Measurements from ENCODE around the gene GLB1L. TPM values are rescaled to one million over a fixed set of nuclear protein-coding genes. Genes with fewer than 3 reads are reported as not detected.

The GLB1L gene
- total RNA-seq, 6 experiments from 2014 or later = 4.4 to 7.6 (median 5.5) TPM

DNA sequence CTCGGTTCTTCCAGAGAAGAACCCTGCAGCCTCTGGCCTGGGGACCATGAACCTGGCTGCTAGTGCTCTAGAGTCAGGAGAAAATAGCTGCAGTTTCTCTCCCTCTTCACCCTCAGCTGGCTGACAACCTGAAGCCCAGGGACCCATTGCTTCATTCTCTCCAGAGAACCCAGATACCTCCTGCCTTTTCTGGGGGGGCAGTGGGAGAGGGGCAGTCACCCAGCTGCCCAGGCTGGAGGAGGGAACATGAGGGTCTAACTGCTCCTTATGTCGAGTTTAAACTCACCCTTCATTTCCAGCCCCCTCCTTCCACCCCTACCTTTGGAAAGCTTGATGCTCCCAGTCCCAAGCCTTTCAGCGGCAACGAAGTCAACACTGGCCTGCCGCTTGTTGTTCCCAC, 46.3 kb downstream of the GLB1L start:
- Mint-ChIP-seq H3K27me3 (ENCODE audit: insufficient read depth) (peaks cover 18% of the 10 kb centered on the region), H3K9me3 (no peaks in the 10 kb centered on the region), H3K27ac (no peak overlapping the region), H3K36me3 (ENCODE audit: low read depth) (no peaks in the 10 kb centered on the region), H3K4me1 (ENCODE audit: low read depth) (no peaks in the 10 kb centered on the region), H3K4me3 (no peak overlapping the region)
- DNase-seq = no peak
- TF ChIP-seq, protein P1, sequence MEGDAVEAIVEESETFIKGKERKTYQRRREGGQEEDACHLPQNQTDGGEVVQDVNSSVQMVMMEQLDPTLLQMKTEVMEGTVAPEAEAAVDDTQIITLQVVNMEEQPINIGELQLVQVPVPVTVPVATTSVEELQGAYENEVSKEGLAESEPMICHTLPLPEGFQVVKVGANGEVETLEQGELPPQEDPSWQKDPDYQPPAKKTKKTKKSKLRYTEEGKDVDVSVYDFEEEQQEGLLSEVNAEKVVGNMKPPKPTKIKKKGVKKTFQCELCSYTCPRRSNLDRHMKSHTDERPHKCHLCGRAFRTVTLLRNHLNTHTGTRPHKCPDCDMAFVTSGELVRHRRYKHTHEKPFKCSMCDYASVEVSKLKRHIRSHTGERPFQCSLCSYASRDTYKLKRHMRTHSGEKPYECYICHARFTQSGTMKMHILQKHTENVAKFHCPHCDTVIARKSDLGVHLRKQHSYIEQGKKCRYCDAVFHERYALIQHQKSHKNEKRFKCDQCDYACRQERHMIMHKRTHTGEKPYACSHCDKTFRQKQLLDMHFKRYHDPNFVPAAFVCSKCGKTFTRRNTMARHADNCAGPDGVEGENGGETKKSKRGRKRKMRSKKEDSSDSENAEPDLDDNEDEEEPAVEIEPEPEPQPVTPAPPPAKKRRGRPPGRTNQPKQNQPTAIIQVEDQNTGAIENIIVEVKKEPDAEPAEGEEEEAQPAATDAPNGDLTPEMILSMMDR (IDR thresholded peaks at IDR 0.05) = no peak

DNA sequence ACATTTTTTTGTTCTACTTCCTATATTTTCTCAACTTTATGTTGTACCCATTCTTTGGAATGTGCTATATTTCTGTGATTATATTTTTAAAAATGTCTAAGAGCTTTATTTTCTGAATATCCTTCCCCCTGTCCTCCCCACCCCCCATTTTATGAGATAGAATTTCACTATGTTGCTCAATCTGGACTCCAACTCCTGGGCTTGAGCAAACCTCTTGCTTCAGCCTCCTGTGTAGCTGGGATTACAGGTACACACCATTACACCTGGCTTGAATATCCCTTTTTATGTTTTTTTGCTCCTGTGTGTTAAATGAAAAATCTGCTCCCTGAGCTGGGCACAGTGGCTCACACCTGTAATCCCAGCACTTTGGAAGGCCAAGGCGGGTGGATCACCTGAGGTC, 47.9 kb downstream of the GLB1L start:
- Mint-ChIP-seq H3K27ac (no peak overlapping the region), H3K27me3 (ENCODE audit: insufficient read depth) (peaks cover 18% of the 10 kb centered on the region), H3K36me3 (ENCODE audit: low read depth) (no peaks in the 10 kb centered on the region), H3K4me3 (no peak overlapping the region), H3K9me3 (no peaks in the 10 kb centered on the region), H3K4me1 (ENCODE audit: low read depth) (no peaks in the 10 kb centered on the region)
- no peak for DNase-seq
- TF ChIP-seq, protein P1 (IDR thresholded peaks at IDR 0.05) = no peak

DNA sequence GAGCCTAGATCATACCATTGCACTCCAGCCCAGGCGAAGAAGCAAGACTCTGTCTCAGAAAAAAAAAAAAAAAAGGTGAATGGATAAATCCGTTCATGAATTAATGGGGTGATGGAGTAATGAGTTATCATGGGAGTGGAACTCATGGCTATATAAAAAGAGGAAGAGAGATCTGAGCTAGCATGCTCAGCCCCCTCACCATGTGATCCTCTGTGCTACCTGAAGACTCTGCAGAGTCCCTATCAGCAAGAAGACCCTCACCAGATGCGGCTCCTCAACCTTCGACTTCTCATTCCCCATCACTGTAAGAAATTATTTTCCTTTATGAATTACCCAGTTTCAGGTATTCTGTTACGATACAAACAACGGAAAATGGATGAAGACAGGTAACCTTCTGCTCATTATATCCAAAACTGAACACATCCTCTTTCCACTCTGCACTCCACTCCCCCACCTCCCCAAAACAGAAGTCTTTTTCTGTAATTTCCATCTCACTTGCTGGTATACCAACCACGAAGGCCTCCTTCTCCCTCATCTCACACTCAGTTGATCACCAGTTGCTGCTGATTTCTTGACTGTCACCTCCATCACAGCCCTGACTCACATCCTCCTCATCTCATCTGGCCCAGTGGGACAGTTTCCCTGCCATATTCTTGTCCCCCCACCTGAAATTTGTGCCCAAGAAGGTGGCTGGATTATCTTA, 58.3 kb downstream of the GLB1L start:
- H3K36me3 Mint-ChIP-seq (ENCODE audit: low read depth) = peaks cover 22% of the 10 kb centered on the region
- peaks cover 2% of the 10 kb centered on the region for H3K27me3 Mint-ChIP-seq (ENCODE audit: insufficient read depth)
- H3K27ac Mint-ChIP-seq = no peak overlapping the region
- TF ChIP-seq, protein P1 (IDR thresholded peaks at IDR 0.05) = no peak
- DNase-seq = no peak
- H3K9me3 Mint-ChIP-seq = no peaks in the 10 kb centered on the region
- H3K4me1 Mint-ChIP-seq (ENCODE audit: low read depth) = no peaks in the 10 kb centered on the region
- no peak overlapping the region for H3K4me3 Mint-ChIP-seq

Small RNAs within 50 kb of the gene (microRNA-seq; reads per million reads assigned to microRNA genes)
- gene MIR153-1 = not detected

Other genes starting within 250 kb of the GLB1L start
- not detected for gene CFAP65, start 203.9 kb downstream of the GLB1L start, total RNA-seq (2021; fragmentation: NEBNext Ultra II Directional; extraction: Animal tissue kit (Norgen Biotek cat#: 25700))
- gene IHH, start 184.5 kb downstream of the GLB1L start, total RNA-seq (2021; fragmentation: NEBNext Ultra II Directional; extraction: Animal tissue kit (Norgen Biotek cat#: 25700)) = not detected
- gene NHEJ1, start 84.6 kb downstream of the GLB1L start, total RNA-seq (2021; fragmentation: NEBNext Ultra II Directional; extraction: Animal tissue kit (Norgen Biotek cat#: 25700)) = 10 to 100 TPM; 12.0 to 16.6 (median 14.1) TPM
- 1 to 10 TPM in 2 of 6 experiments, under 1 TPM in 4; 0.36 to 1.5 (median 0.88) TPM for gene SLC23A3, start 75.4 kb downstream of the GLB1L start, total RNA-seq (2021; fragmentation: NEBNext Ultra II Directional; extraction: Animal tissue kit (Norgen Biotek cat#: 25700))
- gene CNPPD1, start 68.5 kb downstream of the GLB1L start, total RNA-seq (2021; fragmentation: NEBNext Ultra II Directional; extraction: Animal tissue kit (Norgen Biotek cat#: 25700)) = 10 to 100 TPM; 37.9 to 46.2 (median 42.2) TPM
- 100 to 1,000 TPM in 1 of 6 experiments, 10 to 100 TPM in 5; 77.3 to 102 (median 85.5) TPM for gene RETREG2, start 67.2 kb downstream of the GLB1L start, total RNA-seq (2021; fragmentation: NEBNext Ultra II Directional; extraction: Animal tissue kit (Norgen Biotek cat#: 25700))
- gene ZFAND2B, start 38.7 kb downstream of the GLB1L start, total RNA-seq (2021; fragmentation: NEBNext Ultra II Directional; extraction: Animal tissue kit (Norgen Biotek cat#: 25700)) = 10 to 100 TPM; 28.8 to 39.6 (median 33.1) TPM
- 10 to 100 TPM; 12.5 to 16.5 (median 13.9) TPM for gene ABCB6, start 26.5 kb downstream of the GLB1L start, total RNA-seq (2021; fragmentation: NEBNext Ultra II Directional; extraction: Animal tissue kit (Norgen Biotek cat#: 25700))
- gene ATG9A, start 15.8 kb downstream of the GLB1L start, total RNA-seq (2021; fragmentation: NEBNext Ultra II Directional; extraction: Animal tissue kit (Norgen Biotek cat#: 25700)) = 10 to 100 TPM; 50.5 to 58.8 (median 52.5) TPM
- gene ANKZF1, start 15.6 kb downstream of the GLB1L start, total RNA-seq (2021; fragmentation: NEBNext Ultra II Directional; extraction: Animal tissue kit (Norgen Biotek cat#: 25700)) = 10 to 100 TPM; 11.7 to 18.9 (median 15.4) TPM
- 10 to 100 TPM; 25.1 to 30.7 (median 28.2) TPM for gene STK16, start within 50 bp of the GLB1L start, total RNA-seq (2021; fragmentation: NEBNext Ultra II Directional; extraction: Animal tissue kit (Norgen Biotek cat#: 25700))
- not detected for gene TUBA4B, start 7.8 kb upstream of the GLB1L start, total RNA-seq (2021; fragmentation: NEBNext Ultra II Directional; extraction: Animal tissue kit (Norgen Biotek cat#: 25700))
- 10 to 100 TPM; 40.4 to 66.3 (median 48.2) TPM for gene TUBA4A, start 8.5 kb upstream of the GLB1L start, total RNA-seq (2021; fragmentation: NEBNext Ultra II Directional; extraction: Animal tissue kit (Norgen Biotek cat#: 25700))
- 10 to 100 TPM; 39.7 to 45.4 (median 41.5) TPM for gene DNAJB2, start 33.9 kb upstream of the GLB1L start, total RNA-seq (2021; fragmentation: NEBNext Ultra II Directional; extraction: Animal tissue kit (Norgen Biotek cat#: 25700))
- 10 to 100 TPM in 5 of 6 experiments, 1 to 10 TPM in 1; 5.2 to 18.3 (median 15.2) TPM for gene PTPRN, start 64.0 kb upstream of the GLB1L start, total RNA-seq (2021; fragmentation: NEBNext Ultra II Directional; extraction: Animal tissue kit (Norgen Biotek cat#: 25700))
- not detected for gene RESP18, start 87.3 kb upstream of the GLB1L start, total RNA-seq (2021; fragmentation: NEBNext Ultra II Directional; extraction: Animal tissue kit (Norgen Biotek cat#: 25700))
- 10 to 100 TPM; 46.9 to 59.4 (median 53.0) TPM for gene DNPEP, start 142.5 kb upstream of the GLB1L start, total RNA-seq (2021; fragmentation: NEBNext Ultra II Directional; extraction: Animal tissue kit (Norgen Biotek cat#: 25700))
- under 1 TPM in 5 of 6 experiments, not detected in 1; 0.12 to 0.37 (median 0.19) TPM for gene DES, start 172.9 kb upstream of the GLB1L start, total RNA-seq (2021; fragmentation: NEBNext Ultra II Directional; extraction: Animal tissue kit (Norgen Biotek cat#: 25700))
- 10 to 100 TPM; 80.9 to 89.5 (median 84.7) TPM for gene SPEG, start 189.4 kb upstream of the GLB1L start, total RNA-seq (2021; fragmentation: NEBNext Ultra II Directional; extraction: Animal tissue kit (Norgen Biotek cat#: 25700))

Measured in HFFc6 (cell line).